AG04450 (cell line): ENCODE data around the gene TREX2. TPM values are rescaled to one million over a fixed set of nuclear protein-coding genes. Genes with fewer than 3 reads are reported as not detected.

Experiments
- CTCF ChIA-PET: fragments of 300-600, 350-600 bp; formaldehyde crosslinking; extraction: SDS; loops from one replicate; lab custom pipeline; 2022; ENCODE audit warnings: antibody characterized with exemption, inconsistent platforms; lab: Charles Lee
- POLR2A ChIA-PET: fragments of 350-600 bp; formaldehyde crosslinking; extraction: SDS; loops from one replicate; lab custom pipeline; 2021; ENCODE audit warnings: antibody characterized with exemption, inconsistent platforms; lab: Yijun Ruan, JAX
- DNase-seq: peaks from one replicate; pipeline ENCODE4 v3.0.0-alpha.2; 2011; ENCODE audit warnings: low read depth, low spot score
- H3K27ac ChIP-seq: one replicate; pipeline ENCODE4 v1.5.1; 2012; ENCODE audit warnings: low read depth, low read length, control low read depth
- H3K27me3 ChIP-seq: one replicate; pipeline ENCODE4 v1.6.0; 2012; ENCODE audit warnings: low read length; ENCODE audit not compliant: control insufficient read depth, insufficient read depth
- H3K4me3 ChIP-seq: 2 replicates; pipeline ENCODE4 v1.5.1; 2011; ENCODE audit warnings: mild to moderate bottlenecking, low read depth, low read length, control low read depth
- H3K9me3 ChIP-seq: 2 replicates; pipeline ENCODE4 v1.5.1; 2012; ENCODE audit warnings: low read length; ENCODE audit not compliant: control insufficient read depth, insufficient read depth
- polyA plus RNA-seq: library from polyadenylated mRNA; depleted of rRNA; stranded (reverse); fragments of >200 nt; gene quantifications from 2 replicates; pipeline ENCODE4 v1.2.3, GENCODE V29; 2011
- TF ChIP-seq, protein P1 (sequence below): IDR thresholded peaks from 2 replicates; pipeline ENCODE4 v1.5.1; 2011; ENCODE audit warnings: low read depth, low read length, control low read depth, inconsistent platforms

Gene TREX2
- polyA plus RNA-seq, 1 experiment = not detected

DNA sequence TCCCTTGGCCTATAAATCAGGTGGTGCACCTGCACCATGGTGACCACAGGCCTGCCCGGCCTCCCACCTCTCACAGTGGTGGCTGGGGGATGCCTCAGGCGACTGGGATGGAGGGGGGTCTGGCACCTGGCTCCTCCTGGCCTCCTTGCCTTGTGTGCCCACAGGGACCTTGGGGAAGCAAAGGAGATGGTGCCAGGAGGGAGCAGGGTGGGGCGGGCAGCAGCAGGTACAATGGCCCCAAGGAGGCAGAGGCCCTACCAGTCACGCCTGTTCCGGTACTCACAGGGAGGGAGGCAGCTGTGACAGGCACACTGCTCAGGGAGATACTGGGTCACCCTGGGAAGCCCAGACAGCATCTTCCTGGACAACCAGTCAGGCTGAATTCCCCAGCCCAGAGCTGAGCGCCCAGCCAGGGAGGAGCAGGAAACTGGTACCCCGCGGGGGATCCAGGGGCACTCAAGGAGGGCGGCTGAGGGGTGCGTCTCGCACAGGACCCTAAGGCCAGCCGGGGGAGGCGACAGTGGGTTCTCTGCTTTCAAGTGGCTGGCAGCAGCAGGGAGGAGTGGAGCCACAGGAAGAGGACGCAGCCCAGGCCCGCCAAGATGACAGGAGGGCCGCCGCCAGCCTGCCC is 1.2 kb upstream of the TREX2 start:
- Histone ChIP-seq H3K27ac (no peak overlapping the region), H3K27me3 (no peaks in the 10 kb centered on the region), H3K9me3 (no peaks in the 10 kb centered on the region), H3K4me3 (no peak overlapping the region)
- POLR2A ChIA-PET = no interaction called here
- TF ChIP-seq, protein P1, sequence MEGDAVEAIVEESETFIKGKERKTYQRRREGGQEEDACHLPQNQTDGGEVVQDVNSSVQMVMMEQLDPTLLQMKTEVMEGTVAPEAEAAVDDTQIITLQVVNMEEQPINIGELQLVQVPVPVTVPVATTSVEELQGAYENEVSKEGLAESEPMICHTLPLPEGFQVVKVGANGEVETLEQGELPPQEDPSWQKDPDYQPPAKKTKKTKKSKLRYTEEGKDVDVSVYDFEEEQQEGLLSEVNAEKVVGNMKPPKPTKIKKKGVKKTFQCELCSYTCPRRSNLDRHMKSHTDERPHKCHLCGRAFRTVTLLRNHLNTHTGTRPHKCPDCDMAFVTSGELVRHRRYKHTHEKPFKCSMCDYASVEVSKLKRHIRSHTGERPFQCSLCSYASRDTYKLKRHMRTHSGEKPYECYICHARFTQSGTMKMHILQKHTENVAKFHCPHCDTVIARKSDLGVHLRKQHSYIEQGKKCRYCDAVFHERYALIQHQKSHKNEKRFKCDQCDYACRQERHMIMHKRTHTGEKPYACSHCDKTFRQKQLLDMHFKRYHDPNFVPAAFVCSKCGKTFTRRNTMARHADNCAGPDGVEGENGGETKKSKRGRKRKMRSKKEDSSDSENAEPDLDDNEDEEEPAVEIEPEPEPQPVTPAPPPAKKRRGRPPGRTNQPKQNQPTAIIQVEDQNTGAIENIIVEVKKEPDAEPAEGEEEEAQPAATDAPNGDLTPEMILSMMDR = no peak
- no peak for DNase-seq
- CTCF ChIA-PET = no interaction called here

DNA sequence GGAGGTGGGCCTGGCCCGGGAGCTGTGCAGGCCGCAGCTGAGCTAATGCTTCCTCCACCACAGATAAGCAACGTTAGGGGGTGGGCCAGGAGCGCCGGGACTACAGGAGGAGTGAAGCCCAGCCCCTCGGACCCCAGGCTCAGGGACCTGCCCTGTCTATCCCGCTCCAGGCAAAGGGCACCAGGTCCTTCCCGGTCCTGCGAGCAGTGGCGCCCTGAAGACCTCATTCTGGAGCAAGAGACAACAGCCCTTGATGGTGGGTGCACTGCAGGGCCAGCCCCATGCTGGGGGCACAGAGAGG is 730 bp upstream of the TREX2 start:
- Histone ChIP-seq H3K9me3 (no peaks in the 10 kb centered on the region), H3K27me3 (no peaks in the 10 kb centered on the region), H3K27ac (no peak overlapping the region), H3K4me3 (no peak overlapping the region)
- TF ChIP-seq, protein P1 = no peak
- POLR2A ChIA-PET = no interaction called here
- CTCF ChIA-PET = no interaction called here
- no peak for DNase-seq

DNA sequence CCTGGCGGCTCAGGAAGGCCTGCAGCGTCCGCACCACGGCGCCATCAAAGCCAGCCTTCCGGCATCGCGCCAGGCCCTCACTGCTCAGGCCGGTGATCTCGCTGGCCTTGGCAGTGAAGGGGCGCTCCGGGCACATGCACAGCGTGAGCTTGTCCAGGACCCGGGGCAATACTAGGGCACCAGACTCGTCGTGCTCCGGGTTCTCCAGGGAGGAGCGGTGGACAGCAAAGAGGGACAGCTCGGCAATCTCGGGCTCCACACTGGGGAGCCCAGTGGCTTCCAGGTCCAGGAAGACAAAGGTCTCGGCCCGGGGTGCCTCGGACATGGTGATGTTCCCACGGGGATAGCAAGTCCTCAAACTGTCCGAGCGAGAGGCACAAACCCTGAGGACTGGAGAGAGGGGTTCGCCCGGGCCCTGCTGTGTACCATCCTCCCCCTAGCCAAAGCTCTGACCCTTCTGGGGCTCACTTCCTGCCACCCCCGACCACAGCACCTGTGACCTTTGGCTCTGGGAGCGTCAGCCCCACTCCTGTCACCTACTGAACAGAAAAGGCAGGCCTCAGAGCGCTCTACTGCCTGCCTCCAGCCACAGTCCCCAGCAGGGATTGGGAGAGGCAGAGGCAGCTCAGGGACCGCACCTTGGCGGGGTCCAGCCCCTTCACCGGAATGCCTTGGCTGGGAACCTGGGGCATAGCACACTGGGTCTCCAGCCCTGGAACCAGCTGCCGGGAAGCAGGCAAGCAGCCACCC is 575 bp downstream of the TREX2 start:
- H3K4me3 ChIP-seq = no peak overlapping the region
- ChIA-PET POLR2A (no interaction called here), CTCF (no interaction called here)
- no peaks in the 10 kb centered on the region for H3K9me3 ChIP-seq
- no peaks in the 10 kb centered on the region for H3K27me3 ChIP-seq
- no peak for DNase-seq
- no peak overlapping the region for H3K27ac ChIP-seq
- TF ChIP-seq, protein P1 = no peak

DNA sequence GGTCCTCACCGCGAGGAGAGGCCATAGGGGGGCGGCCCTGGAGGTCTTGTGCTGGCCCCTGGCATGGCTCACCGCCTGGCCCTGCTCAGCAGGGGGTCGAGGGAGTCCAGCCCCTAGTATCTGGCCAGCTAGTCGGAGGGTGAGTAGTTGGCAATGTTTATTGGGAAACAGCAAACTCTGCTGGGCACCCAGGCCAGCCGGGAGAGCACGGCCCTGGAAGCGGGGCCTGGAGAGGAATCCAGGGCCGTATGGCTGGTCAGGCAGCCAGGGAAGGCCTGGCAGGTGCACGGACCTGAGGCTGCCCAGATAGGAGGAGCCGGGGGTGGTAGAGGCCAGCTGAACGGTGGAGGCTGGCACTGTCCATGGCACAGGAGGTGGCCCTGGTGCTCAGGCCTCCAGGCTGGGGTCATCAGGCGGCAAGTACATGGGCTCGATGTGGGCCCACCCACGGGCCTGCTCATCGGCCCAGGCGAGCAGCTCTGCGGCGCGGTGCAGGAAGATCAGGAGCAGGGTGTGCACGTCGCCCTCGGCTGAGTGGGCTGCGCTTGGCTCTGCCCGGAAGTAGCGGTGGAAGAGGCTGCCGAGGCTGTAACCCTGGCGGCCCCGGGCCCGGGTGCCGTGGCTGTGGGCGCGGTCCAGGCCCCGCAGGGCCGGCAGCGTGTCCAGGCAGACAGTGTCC is 1.4 kb downstream of the TREX2 start:
- no peaks in the 10 kb centered on the region for H3K9me3 ChIP-seq
- DNase-seq = no peak
- TF ChIP-seq, protein P1 = no peak
- H3K27ac ChIP-seq = no peak overlapping the region
- H3K27me3 ChIP-seq = no peaks in the 10 kb centered on the region
- no peak overlapping the region for H3K4me3 ChIP-seq
- CTCF ChIA-PET = no interaction called here
- POLR2A ChIA-PET = no interaction called here
